Measurements from ENCODE around the gene KLK15. TPM values are rescaled to one million over a fixed set of nuclear protein-coding genes. Genes with fewer than 3 reads are reported as not detected.

Gene KLK15, protein sequence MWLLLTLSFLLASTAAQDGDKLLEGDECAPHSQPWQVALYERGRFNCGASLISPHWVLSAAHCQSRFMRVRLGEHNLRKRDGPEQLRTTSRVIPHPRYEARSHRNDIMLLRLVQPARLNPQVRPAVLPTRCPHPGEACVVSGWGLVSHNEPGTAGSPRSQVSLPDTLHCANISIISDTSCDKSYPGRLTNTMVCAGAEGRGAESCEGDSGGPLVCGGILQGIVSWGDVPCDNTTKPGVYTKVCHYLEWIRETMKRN
- not detected in 2 replicates for total RNA-seq (2016; rRNA removed; fragmentation: Illumina TruSeq; extraction: Trizol)
- not detected in 2 replicates for total RNA-seq (2016; cell fraction: cytosol; rRNA removed; fragmentation: Illumina TruSeq; extraction: Trizol; ENCODE audit: low read depth)
- not detected in 2 replicates for total RNA-seq (2016; cell fraction: insoluble cytoplasmic fraction; rRNA removed; fragmentation: Illumina TruSeq; extraction: Trizol)
- not detected in 2 replicates for total RNA-seq (2016; cell fraction: membrane; rRNA removed; fragmentation: Illumina TruSeq; extraction: Trizol)
- total RNA-seq (2016; cell fraction: nucleus; rRNA removed; fragmentation: Illumina TruSeq; extraction: Trizol), result not detected in 2 replicates
- not detected in 2 replicates for polyA plus RNA-seq (2011; rRNA removed)
- not detected in 2 replicates for polyA plus RNA-seq (2011; cell fraction: cytosol; rRNA removed)
- not detected in 2 replicates for polyA plus RNA-seq (2011; cell fraction: nucleus; rRNA removed)
- not detected in 2 replicates for polyA plus RNA-seq (2012)
- polyA plus RNA-seq (2016; cell fraction: cytosol; fragmentation: Illumina TruSeq; extraction: Trizol; ENCODE audit: low read depth), result not detected in 2 replicates
- not detected in 2 replicates for polyA plus RNA-seq (2016; cell fraction: insoluble cytoplasmic fraction; fragmentation: Illumina TruSeq; extraction: Trizol; ENCODE audit: low read depth)
- polyA plus RNA-seq (2016; cell fraction: membrane; fragmentation: Illumina TruSeq; extraction: Trizol; ENCODE audit: low read depth), result not detected in 2 replicates
- not detected in 2 replicates for polyA plus RNA-seq (2016; cell fraction: nucleus; fragmentation: Illumina TruSeq; extraction: Trizol; ENCODE audit: insufficient read depth, low read depth)
- not detected in 2 replicates for polyA minus RNA-seq (2011; rRNA and poly(A)+ RNA removed; ENCODE audit: low replicate concordance)
- not detected in 2 replicates for polyA minus RNA-seq (2011; cell fraction: cytosol; rRNA and poly(A)+ RNA removed)
- polyA minus RNA-seq (2011; cell fraction: nucleus; rRNA and poly(A)+ RNA removed), result not detected in 2 replicates
- Bru-seq, nascent RNA, result percentile 13 among the genes with signal in this experiment
- not detected for BruChase-seq, experiment 1, labeled RNA remaining after a 6-hour chase
- not detected for BruChase-seq, experiment 2, labeled RNA remaining after a 2-hour chase
- long read RNA-seq, experiment 1, result 0 reads
- long read RNA-seq, experiment 2, result 0 reads

DNA sequence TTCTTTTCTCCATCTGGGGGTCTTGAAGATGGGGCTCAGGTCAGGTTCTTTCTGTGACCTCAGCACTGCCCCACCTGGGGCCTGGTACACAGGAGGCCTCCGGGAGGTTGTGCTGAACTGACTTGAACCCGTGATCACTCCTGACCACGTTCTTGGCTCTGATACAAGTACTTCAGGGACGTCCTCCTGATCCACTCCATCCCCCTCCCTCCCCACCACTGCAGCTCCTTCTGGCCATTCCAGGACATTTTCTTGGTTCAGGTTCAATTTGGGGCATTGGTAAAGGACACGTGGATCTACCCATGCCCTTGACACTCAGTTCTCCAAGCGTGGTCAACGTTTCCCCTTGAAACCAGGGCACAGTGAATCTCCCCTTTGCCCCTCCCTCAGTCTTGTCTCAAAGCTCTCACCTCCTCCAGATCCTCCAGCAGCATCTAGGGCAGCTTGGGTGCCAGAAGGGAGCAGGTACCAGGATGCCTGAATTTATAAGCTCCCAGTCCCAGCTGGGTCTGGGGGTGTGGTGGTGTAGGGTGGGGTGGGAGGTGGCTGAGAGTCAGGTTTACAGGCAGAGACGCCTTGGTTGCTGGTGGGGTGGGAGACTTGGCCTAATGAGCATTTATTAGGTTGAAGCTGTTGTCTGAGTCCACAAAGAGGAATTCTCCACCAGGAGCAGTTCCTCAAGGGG lies at the start of gene KLK15:
TSS of gene KLK15 (minus strand) at position 458 of the 685 bp plus-strand sequence. CDS start 2,082 bp downstream, outside the sequence.
- no peaks in the 10 kb centered on the region for H3K36me3 ChIP-seq (replicated peaks in 1 of 2; ENCODE audit: control insufficient read depth in 1 of 2, insufficient read depth in 2 of 2, low read length in 2 of 2)
- H3K4me3 ChIP-seq (replicated peaks in 1 of 3; ENCODE audit: insufficient read depth in 1 of 3, low read depth in 2 of 3, low read length in 3 of 3), result no peak within 1 kb of the TSS
- CTCF ChIA-PET (ENCODE audit: low intra/inter-chr PET ratio, low total read pairs), result no interaction called here
- FAIRE-seq, result no peak
- no peaks in the 10 kb centered on the region for H3K79me2 ChIP-seq (ENCODE audit: insufficient read depth, low read length)
- BruUV-seq (replicated peaks), result no TSS peak
- peaks cover 0 to 43% of the 10 kb centered on the region in 2 experiments; a peak in 2 of 5 replicates for H3K27me3 ChIP-seq (ENCODE audit: control insufficient read depth in 1 of 2, insufficient read depth in 2 of 2, low read length in 2 of 2)
- no peak for ATAC-seq
- H3K4me2 ChIP-seq (ENCODE audit: low read depth, low read length), result no peak within 1 kb of the TSS
- H3K9me3 ChIP-seq (ENCODE audit: low read length), result no peaks in the 10 kb centered on the region
- 5% methylated on average over 7 of the region's 8 CpGs for WGBS (ENCODE audit: low lambda C conversion rate)
- no peak within 1 kb of the TSS for H3K9ac ChIP-seq (ENCODE audit: insufficient read depth, low read depth, low read length)
- peaks cover 17% of the 10 kb centered on the region for H3K4me1 ChIP-seq (ENCODE audit: insufficient read depth, low read length)
- POLR2A ChIA-PET, result no interaction called here
- DNase-seq (ENCODE audit: low spot score), result no peak
- no peak within 1 kb of the TSS for H2AFZ ChIP-seq (ENCODE audit: low read length)
- no peak within 1 kb of the TSS for H3K27ac ChIP-seq (ENCODE audit: extremely low read length, insufficient read depth, low read length)
- no peaks in the 10 kb centered on the region for H4K20me1 ChIP-seq (ENCODE audit: insufficient read depth, low read length)
- intact Hi-C loops (cut with micrococcal nuclease; ENCODE audit: unreplicated experiment), result no loop called here
- in situ Hi-C loops (cut with HindIII; ENCODE audit: extremely low pct_ligation_motif_present, low pct_unique_long_range_greater_than_20kb), result no loop called here
- no peak for TF ChIP-seq JDP2 (CRISPR knock-in tag; IDR thresholded peaks at IDR 0.05; ENCODE audit: borderline replicate concordance)
- TF ChIP-seq PHF20 (CRISPR knock-in tag; IDR thresholded peaks at IDR 0.05), result no peak
- TF ChIP-seq ZNF616 (CRISPR knock-in tag; IDR thresholded peaks at IDR 0.05; ENCODE audit: low read depth), result no peak
- TF ChIP-seq CEBPB (IDR thresholded peaks at IDR 0.05; ENCODE audit: borderline replicate concordance, low read depth, low read length), result no peak
- no peak for TF ChIP-seq NFE2L1 (CRISPR knock-in tag; IDR thresholded peaks at IDR 0.05; ENCODE audit: borderline replicate concordance)
- TF ChIP-seq ZNF782 (CRISPR knock-in tag; IDR thresholded peaks at IDR 0.05; ENCODE audit: borderline replicate concordance), result no peak
- TF ChIP-seq SP4 (CRISPR knock-in tag; IDR thresholded peaks at IDR 0.05), result no peak
- no peak for TF ChIP-seq HOXA3 (CRISPR knock-in tag; IDR thresholded peaks at IDR 0.05)
- TF ChIP-seq, protein P1, sequence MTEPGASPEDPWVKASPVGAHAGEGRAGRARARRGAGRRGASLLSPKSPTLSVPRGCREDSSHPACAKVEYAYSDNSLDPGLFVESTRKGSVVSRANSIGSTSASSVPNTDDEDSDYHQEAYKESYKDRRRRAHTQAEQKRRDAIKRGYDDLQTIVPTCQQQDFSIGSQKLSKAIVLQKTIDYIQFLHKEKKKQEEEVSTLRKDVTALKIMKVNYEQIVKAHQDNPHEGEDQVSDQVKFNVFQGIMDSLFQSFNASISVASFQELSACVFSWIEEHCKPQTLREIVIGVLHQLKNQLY (CRISPR knock-in tag; IDR thresholded peaks at IDR 0.05), result no peak
- TF ChIP-seq CHD2 (IDR thresholded peaks at IDR 0.05; ENCODE audit: low read depth, low read length), result no peak
- TF ChIP-seq, protein P2, sequence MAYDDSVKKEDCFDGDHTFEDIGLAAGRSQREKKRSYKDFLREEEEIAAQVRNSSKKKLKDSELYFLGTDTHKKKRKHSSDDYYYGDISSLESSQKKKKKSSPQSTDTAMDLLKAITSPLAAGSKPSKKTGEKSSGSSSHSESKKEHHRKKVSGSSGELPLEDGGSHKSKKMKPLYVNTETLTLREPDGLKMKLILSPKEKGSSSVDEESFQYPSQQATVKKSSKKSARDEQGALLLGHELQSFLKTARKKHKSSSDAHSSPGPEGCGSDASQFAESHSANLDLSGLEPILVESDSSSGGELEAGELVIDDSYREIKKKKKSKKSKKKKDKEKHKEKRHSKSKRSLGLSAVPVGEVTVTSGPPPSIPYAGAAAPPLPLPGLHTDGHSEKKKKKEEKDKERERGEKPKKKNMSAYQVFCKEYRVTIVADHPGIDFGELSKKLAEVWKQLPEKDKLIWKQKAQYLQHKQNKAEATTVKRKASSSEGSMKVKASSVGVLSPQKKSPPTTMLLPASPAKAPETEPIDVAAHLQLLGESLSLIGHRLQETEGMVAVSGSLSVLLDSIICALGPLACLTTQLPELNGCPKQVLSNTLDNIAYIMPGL (CRISPR knock-in tag; IDR thresholded peaks at IDR 0.05; ENCODE audit: borderline replicate concordance in 1 of 2, low read depth in 1 of 2), result no peak
